T-cell (primary cell): ENCODE results near the gene AFDN. TPM values are rescaled to one million over a fixed set of nuclear protein-coding genes. Genes with fewer than 3 reads are reported as not detected.

ENCODE experiments used
- ATAC-seq, 4 experiments: fragments of 200-7000 bp in 3 of 4; fragments of 150-1000 bp in 1 of 4; cut with Tn5 transposase; replicated peaks in 1 of 4; 1 replicate in 3 of 4; 2 replicates in 1 of 4; pipeline ENCODE4 v1.10.0; 2021; ENCODE audit warnings: moderate library complexity in 3 of 4, mild to moderate bottlenecking in 2 of 4, moderate number of reproducible peaks in 1 of 4
- CTCF ChIA-PET, 2 donors: fragments of 300-600 bp; sonication (Branson Sonifier 250); formaldehyde crosslinking; loops; one replicate each; lab custom pipeline; 2022; ENCODE audit warnings: antibody characterized with exemption in 2 of 2; lab: Charles Lee
- POLR2A ChIA-PET, 2 donors: fragments of 300-600 bp; sonication (Branson Sonifier 250); formaldehyde crosslinking; loops; one replicate each; lab custom pipeline; 2022; ENCODE audit warnings: antibody characterized with exemption in 2 of 2; lab: Charles Lee
- DNase-seq, 35 experiments: peaks; one replicate each; pipeline versions ENCODE4 v3.0.0 to v3.0.0-alpha.2; 2013 to 2023
- H3K27ac ChIP-seq: one replicate; pipeline ENCODE4 v1.5.1; 2013; ENCODE audit warnings: low read length
- H3K27me3 ChIP-seq, 2 experiments: replicated peaks in 1 of 2; 1 replicate in 1 of 2; 2 replicates in 1 of 2; pipeline versions ENCODE4 v1.6.1 to v1.7.0; 2013; ENCODE audit warnings: low read length in 1 of 2, mixed read lengths in 1 of 2; ENCODE audit not compliant: control insufficient read depth in 2 of 2, insufficient read depth in 2 of 2; ENCODE audit errors: extremely low read depth in 1 of 2
- H3K36me3 ChIP-seq, 2 donors: 1 replicate in 1 of 2; 2 replicates in 1 of 2; pipeline versions ENCODE4 v1.6.1 to v1.7.0; 2013; ENCODE audit warnings: low read length in 1 of 2; ENCODE audit not compliant: control insufficient read depth in 2 of 2, insufficient read depth in 1 of 2; ENCODE audit errors: extremely low read depth in 1 of 2
- H3K4me1 ChIP-seq, 2 experiments: 1 replicate in 1 of 2; 2 replicates in 1 of 2; pipeline versions ENCODE4 v1.6.1 to v1.7.0; 2013; ENCODE audit warnings: low read length in 2 of 2, mixed read lengths in 1 of 2; ENCODE audit not compliant: insufficient read depth in 2 of 2, control insufficient read depth in 1 of 2; ENCODE audit errors: extremely low read depth in 1 of 2
- H3K4me3 ChIP-seq, 2 donors: 1 replicate in 1 of 2; 2 replicates in 1 of 2; pipeline versions ENCODE4 v1.5.1 to v1.7.0; 2013; ENCODE audit warnings: mild to moderate bottlenecking in 2 of 2, low read length in 1 of 2, moderate library complexity in 1 of 2; ENCODE audit not compliant: control insufficient read depth in 1 of 2; ENCODE audit errors: extremely low read depth in 1 of 2
- H3K9me3 ChIP-seq: 2 replicates; pipeline ENCODE4 v1.7.0; 2013
- H3K27ac Mint-ChIP-seq, 2 donors: one replicate each; pipeline ENCODE4 v1.8.0; 2020 to 2021; ENCODE audit warnings: mild to moderate bottlenecking in 2 of 2, mixed read lengths in 2 of 2
- H3K27me3 Mint-ChIP-seq, 2 donors: one replicate each; pipeline ENCODE4 v1.8.0; 2021 to 2022; ENCODE audit warnings: mixed read lengths in 2 of 2
- H3K36me3 Mint-ChIP-seq: one replicate; pipeline ENCODE4 v1.8.0; 2021; ENCODE audit warnings: mixed read lengths
- H3K4me1 Mint-ChIP-seq, 3 donors: one replicate each; pipeline ENCODE4 v1.8.0; 2020 to 2022; ENCODE audit warnings: mixed read lengths in 3 of 3, mild to moderate bottlenecking in 1 of 3
- H3K4me3 Mint-ChIP-seq, 3 donors: one replicate each; pipeline ENCODE4 v1.8.0; 2020 to 2022; ENCODE audit warnings: mild to moderate bottlenecking in 3 of 3, mixed read lengths in 3 of 3, moderate library complexity in 3 of 3
- H3K9me3 Mint-ChIP-seq, 3 donors: one replicate each; pipeline ENCODE4 v1.8.0; 2020 to 2022; ENCODE audit warnings: mixed read lengths in 3 of 3
- WGBS: methylation state at CpG from one replicate; pipeline ENCODE4 v1.1.5; 2013; ENCODE audit warnings: missing lambda C conversion rate; ENCODE audit not compliant: insufficient coverage; 5-methylcytosine and 5-hydroxymethylcytosine counted together
- total RNA-seq, 35 experiments: library from RNA in 6 of 35; stranded (reverse) in 6 of 35; fragments of 120-200 nt in 1 of 35; gene quantifications; one replicate each; pipeline versions ENCODE4 v1.2.1 to v1.2.4 and lab custom pipeline; 2013 to 2026

AFDN gene
- total RNA-seq, 5 donors from 2014 or later (not counting 1 experiment from before 2014, with no cell fraction given) = 10.6 to 30.3 (median 20.7) TPM

GRCh38 chr6:167990016-167990945 lies 163.6 kb downstream of the AFDN start:
- DNase-seq (no peak), ATAC-seq (no peak)
- POLR2A ChIA-PET = no interaction called here
- no peak overlapping the region for H3K27ac Mint-ChIP-seq
- Histone ChIP-seq H3K27ac (no peak overlapping the region), H3K27me3 (peaks cover 0 to 10% of the 10 kb centered on the region in 2 experiments), H3K4me1 (no peaks in the 10 kb centered on the region), H3K9me3 (no peaks in the 10 kb centered on the region), H3K36me3 (no peaks in the 10 kb centered on the region), H3K4me3 (no peak overlapping the region)
- CTCF ChIA-PET = no interaction called here
- H3K9me3 Mint-ChIP-seq = no peaks in the 10 kb centered on the region
- peaks cover 2 to 3% of the 10 kb centered on the region in 2 donors for H3K27me3 Mint-ChIP-seq
- 95% methylated on average over 56 of the region's 75 CpGs for whole genome bisulfite sequencing
- H3K4me3 Mint-ChIP-seq = no peak overlapping the region
- H3K4me1 Mint-ChIP-seq = no peaks in the 10 kb centered on the region
- no peaks in the 10 kb centered on the region for H3K36me3 Mint-ChIP-seq

DNA sequence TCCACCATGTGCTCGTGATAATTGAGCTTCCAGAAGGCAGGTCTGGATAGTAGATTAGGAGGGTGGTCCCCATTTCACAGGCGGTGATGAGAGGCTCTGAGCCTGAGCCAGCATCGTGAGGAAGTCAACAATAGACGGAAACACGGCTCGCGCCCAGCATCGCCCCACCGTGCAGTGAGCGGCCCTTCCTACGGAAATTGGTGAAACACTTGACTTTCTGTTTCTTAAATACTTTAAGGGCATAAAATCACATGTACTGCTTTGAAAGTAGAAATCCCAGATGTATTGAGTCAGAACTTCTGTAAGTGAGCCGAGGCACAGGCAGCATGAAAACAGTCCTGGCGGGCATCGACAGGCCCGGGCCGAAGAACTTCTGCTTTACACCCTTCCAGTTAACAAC lies 166.5 kb downstream of the AFDN start:
- peaks cover 0 to 6% (median 0%) of the 10 kb centered on the region in 3 donors for H3K4me1 Mint-ChIP-seq
- Histone ChIP-seq H3K27me3 (peaks cover 0 to 28% of the 10 kb centered on the region in 2 experiments), H3K36me3 (no peaks in the 10 kb centered on the region), H3K27ac (no peak overlapping the region), H3K4me3 (no peak overlapping the region), H3K4me1 (no peaks in the 10 kb centered on the region), H3K9me3 (no peaks in the 10 kb centered on the region)
- WGBS = 82% methylated on average over 6 of the region's 16 CpGs
- H3K36me3 Mint-ChIP-seq = no peaks in the 10 kb centered on the region
- H3K27ac Mint-ChIP-seq = no peak overlapping the region
- peaks cover 4 to 13% of the 10 kb centered on the region in 2 donors for H3K27me3 Mint-ChIP-seq
- ChIA-PET POLR2A (no interaction called here), CTCF (no interaction called here)
- H3K9me3 Mint-ChIP-seq = no peaks in the 10 kb centered on the region
- H3K4me3 Mint-ChIP-seq = no peak overlapping the region
- DNase-seq (no peak), ATAC-seq (no peak)

DNA sequence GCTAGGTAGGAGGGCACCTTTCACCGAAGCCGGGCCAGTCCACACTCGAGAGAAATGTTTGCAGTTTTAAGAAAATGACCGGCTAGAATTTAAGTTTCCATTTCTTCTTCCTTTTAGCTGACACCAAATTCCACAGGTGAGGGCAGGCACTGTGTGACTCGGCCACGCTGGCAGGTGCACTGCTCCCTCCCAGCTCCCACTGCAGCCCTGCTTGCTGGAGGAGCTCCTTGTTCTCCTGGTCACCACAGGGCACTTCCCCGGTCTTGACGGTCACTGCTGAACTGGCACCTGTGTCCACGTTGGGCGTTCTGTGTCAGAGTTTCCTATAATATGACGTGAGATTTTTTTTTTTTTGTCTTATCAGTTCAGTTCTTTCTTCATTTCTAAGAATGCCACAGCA lies 167.1 kb downstream of the AFDN start:
- CTCF ChIA-PET = no interaction called here
- no peak for ATAC-seq
- peaks cover 0 to 28% of the 10 kb centered on the region in 2 experiments for H3K27me3 ChIP-seq
- POLR2A ChIA-PET = interaction anchor here in 1 of 2 donors (0.7 kb wide), 1 partner anchor 15 kb away, joined by 3 read pairs; no protein-coding TSS in a partner anchor
- H3K27ac Mint-ChIP-seq = no peak overlapping the region
- peaks cover 5 to 13% of the 10 kb centered on the region in 2 donors for H3K27me3 Mint-ChIP-seq
- no peak overlapping the region for H3K4me3 Mint-ChIP-seq
- no peaks in the 10 kb centered on the region for H3K36me3 Mint-ChIP-seq
- H3K36me3 ChIP-seq = no peaks in the 10 kb centered on the region
- no peaks in the 10 kb centered on the region for H3K9me3 ChIP-seq
- H3K9me3 Mint-ChIP-seq = no peaks in the 10 kb centered on the region
- no peaks in the 10 kb centered on the region for H3K4me1 ChIP-seq
- DNase-seq = no peak
- H3K27ac ChIP-seq = no peak overlapping the region
- no peak overlapping the region for H3K4me3 ChIP-seq
- WGBS = 82% methylated on average over 6 of the region's 11 CpGs
- peaks cover 0 to 6% (median 0%) of the 10 kb centered on the region in 3 donors for H3K4me1 Mint-ChIP-seq

- Mint-ChIP-seq H3K36me3 (no peaks in the 10 kb centered on the region), H3K4me3 (no peak overlapping the region), H3K27me3 (peaks cover 5 to 13% of the 10 kb centered on the region in 2 donors), H3K27ac (no peak overlapping the region), H3K4me1 (peaks cover 0 to 6% (median 0%) of the 10 kb centered on the region in 3 donors), H3K9me3 (no peaks in the 10 kb centered on the region)
- H3K27ac ChIP-seq = no peak overlapping the region
- ChIA-PET POLR2A (no interaction called here), CTCF (no interaction called here)
- ATAC-seq (no peak), DNase-seq (no peak)
- H3K36me3 ChIP-seq = no peaks in the 10 kb centered on the region
- no peaks in the 10 kb centered on the region for H3K9me3 ChIP-seq
- H3K27me3 ChIP-seq = peaks cover 0 to 32% of the 10 kb centered on the region in 2 experiments
- no peak overlapping the region for H3K4me3 ChIP-seq
- H3K4me1 ChIP-seq = no peaks in the 10 kb centered on the region
- 87% methylated on average over 12 of the region's 12 CpGs for WGBS
These were observed 168.6 kb downstream of the AFDN start for GRCh38 chr6:167995302-167995701.

- Mint-ChIP-seq H3K27me3 (peaks cover 5 to 13% of the 10 kb centered on the region in 2 donors), H3K9me3 (no peaks in the 10 kb centered on the region), H3K27ac (no peak overlapping the region), H3K4me1 (peaks cover 0 to 6% (median 0%) of the 10 kb centered on the region in 3 donors), H3K36me3 (no peaks in the 10 kb centered on the region), H3K4me3 (no peak overlapping the region)
- H3K27ac ChIP-seq = no peak overlapping the region
- WGBS = 97% methylated on average over 21 of the region's 22 CpGs
- H3K9me3 ChIP-seq = no peaks in the 10 kb centered on the region
- ATAC-seq = no peak
- DNase-seq = no peak
- CTCF ChIA-PET = no interaction called here
- POLR2A ChIA-PET = no interaction called here
- no peaks in the 10 kb centered on the region for H3K36me3 ChIP-seq
- H3K27me3 ChIP-seq = peaks cover 0 to 32% of the 10 kb centered on the region in 2 experiments
- no peaks in the 10 kb centered on the region for H3K4me1 ChIP-seq
- no peak overlapping the region for H3K4me3 ChIP-seq
These were observed 169.0 kb downstream of the AFDN start for GRCh38 chr6:167995731-167996151.

DNA sequence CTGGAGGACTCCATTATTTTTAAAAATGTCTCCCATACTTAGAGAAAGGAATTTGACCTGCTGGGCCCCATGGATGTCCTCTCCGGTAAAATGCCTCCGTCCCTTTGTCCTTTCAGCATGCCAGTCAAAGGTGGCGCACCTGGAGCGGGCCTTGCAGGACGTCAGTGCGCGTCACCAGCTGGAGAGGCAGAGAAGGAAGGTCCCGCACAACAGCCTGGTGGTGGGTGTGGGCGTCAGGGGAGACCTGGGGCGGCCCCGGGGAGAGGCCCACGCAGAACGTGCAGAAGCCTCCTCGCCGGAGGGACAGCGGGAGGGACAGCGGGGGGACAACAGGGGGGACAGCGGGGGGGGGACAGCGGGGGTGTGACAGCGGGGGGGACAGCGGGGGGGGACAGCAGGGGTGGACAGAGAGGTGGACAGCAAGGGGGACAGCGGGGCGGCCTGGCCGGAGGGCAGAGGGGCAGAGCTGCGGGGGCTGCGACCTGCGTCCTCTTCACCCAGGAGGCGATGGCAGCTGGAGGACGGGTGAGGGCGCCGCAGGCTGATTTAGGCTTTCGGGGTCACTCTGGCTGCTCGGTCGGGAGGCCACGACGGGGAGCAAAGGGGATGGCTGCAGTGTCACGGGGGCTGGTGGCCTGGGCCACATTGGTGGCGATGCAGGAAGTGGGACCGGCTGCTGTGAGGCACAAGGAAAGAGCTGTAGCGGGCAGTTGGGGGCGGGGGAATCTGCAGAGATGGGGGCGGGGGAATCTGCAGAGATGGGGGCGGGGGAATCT lies 169.9 kb downstream of the AFDN start:
- Histone ChIP-seq H3K4me3 (no peak overlapping the region), H3K27ac (no peak overlapping the region), H3K9me3 (no peaks in the 10 kb centered on the region), H3K4me1 (no peaks in the 10 kb centered on the region), H3K36me3 (no peaks in the 10 kb centered on the region), H3K27me3 (peaks cover 0 to 32% of the 10 kb centered on the region in 2 experiments)
- POLR2A ChIA-PET = no interaction called here
- CTCF ChIA-PET = no interaction called here
- 80% methylated on average over 21 of the region's 43 CpGs for WGBS
- ATAC-seq (no peak), DNase-seq (no peak)
- no peaks in the 10 kb centered on the region for H3K9me3 Mint-ChIP-seq
- peaks cover 0 to 6% (median 0%) of the 10 kb centered on the region in 3 donors for H3K4me1 Mint-ChIP-seq
- H3K27me3 Mint-ChIP-seq = peaks cover 5 to 13% of the 10 kb centered on the region in 2 donors
- H3K27ac Mint-ChIP-seq = no peak overlapping the region
- peak overlapping the region in 1 of 3 donors; percentile 55 for H3K4me3 Mint-ChIP-seq
- no peaks in the 10 kb centered on the region for H3K36me3 Mint-ChIP-seq
